HepG2 (cell line): ENCODE data around the gene POU6F1. TPM values are rescaled to one million over a fixed set of nuclear protein-coding genes. Genes with fewer than 3 reads are reported as not detected.
A peak's percentile ranks its signal among the peaks of the same experiment; 100 is the strongest.

Experiments used
- ASH2L ChIP-seq: fragments of 300-600, 200-600 bp; sonication (generic); IDR thresholded peaks from 2 replicates; pipeline ENCODE4 v1.7.0; 2017; ENCODE audit warnings: low read depth, mild to moderate bottlenecking, moderate library complexity, mixed read lengths, low read length; ENCODE audit not compliant: insufficient read length
- CCAR2 ChIP-seq: fragments of 200-400 bp; formaldehyde crosslinking; optimal IDR thresholded peaks from 2 replicates; pipeline ENCODE3; 2018; ENCODE audit warnings: low read depth, mild to moderate bottlenecking, low read length, moderate library complexity
- CERS6 ChIP-seq: sonication (generic); formaldehyde crosslinking; IDR thresholded peaks from 2 replicates; pipeline ENCODE4 v1.5.0; 2020; ENCODE audit warnings: missing genetic modification reagents
- GATAD1 ChIP-seq: IDR thresholded peaks from 2 replicates; pipeline ENCODE4 v1.6.1; 2016; ENCODE audit warnings: missing genetic modification reagents, missing compliant biosample characterization
- HNF1B ChIP-seq: sonication (generic); formaldehyde crosslinking; IDR thresholded peaks from 2 replicates; pipeline ENCODE4 v1.5.1; 2020; ENCODE audit warnings: mild to moderate bottlenecking, moderate library complexity, missing genetic modification reagents
- HNRNPL ChIP-seq: fragments of 200-400 bp; formaldehyde crosslinking; IDR thresholded peaks from 2 replicates; pipeline ENCODE4 v1.6.1; 2017; ENCODE audit warnings: mild to moderate bottlenecking, low read depth, low read length
- KAT7 ChIP-seq: IDR thresholded peaks from 2 replicates; pipeline ENCODE4 v1.6.1; 2018; ENCODE audit warnings: borderline replicate concordance, missing compliant biosample characterization
- KDM3A ChIP-seq: IDR thresholded peaks from 2 replicates; pipeline ENCODE4 v1.6.1; 2018; ENCODE audit warnings: low read depth, missing compliant biosample characterization
- KDM6A ChIP-seq: IDR thresholded peaks from 2 replicates; pipeline ENCODE4 v1.6.1; 2016; ENCODE audit warnings: low read depth
- MAFK ChIP-seq, 2 experiments: IDR thresholded peaks in 1 of 2; conservative IDR thresholded peaks in 1 of 2; 2 replicates each; pipeline ENCODE4 v1.6.1; 2011; ENCODE audit warnings: improper control_type of control experiment in 2 of 2, low read length in 2 of 2
- MATR3 ChIP-seq: sonication (generic); formaldehyde crosslinking; IDR thresholded peaks from 2 replicates; pipeline ENCODE4 v1.4.0; 2020; ENCODE audit warnings: missing genetic modification reagents
- MBD4 ChIP-seq: IDR thresholded peaks from 2 replicates; pipeline ENCODE4 v1.6.1; 2012; ENCODE audit warnings: low read length, inconsistent platforms, borderline replicate concordance
- NR2F6 ChIP-seq, 2 experiments: IDR thresholded peaks; 2 replicates each; pipeline ENCODE4 v1.6.1; 2016; ENCODE audit warnings: antibody characterized with exemption in 1 of 2, mild to moderate bottlenecking in 1 of 2
- PCBP1 ChIP-seq: fragments of 200-400 bp; formaldehyde crosslinking; IDR thresholded peaks from 2 replicates; pipeline ENCODE4 v1.6.1; 2017; ENCODE audit warnings: mild to moderate bottlenecking, low read depth, low read length, borderline replicate concordance
- PHF8 ChIP-seq: sonication (generic); formaldehyde crosslinking; IDR thresholded peaks from 2 replicates; pipeline ENCODE4 v1.5.0; 2020; ENCODE audit warnings: missing genetic modification reagents
- PLRG1 ChIP-seq: fragments of 450-650 bp; conservative IDR thresholded peaks from 2 replicates; pipeline ENCODE4 v1.6.1; 2016
- REPIN1 ChIP-seq: sonication (generic); formaldehyde crosslinking; IDR thresholded peaks from 2 replicates; pipeline ENCODE4 v1.8.0; 2022; ENCODE audit warnings: missing genetic modification reagents, low read depth, mild to moderate bottlenecking, borderline replicate concordance
- SETDB1 ChIP-seq: sonication (generic); formaldehyde crosslinking; IDR thresholded peaks from 2 replicates; pipeline ENCODE4 v1.5.1; 2020; ENCODE audit warnings: missing genetic modification reagents, mild to moderate bottlenecking, borderline replicate concordance
- SP140L ChIP-seq: sonication (generic); formaldehyde crosslinking; IDR thresholded peaks from 2 replicates; pipeline ENCODE4 v1.4.0; 2020; ENCODE audit warnings: missing genetic modification reagents, borderline replicate concordance
- ZNF232 ChIP-seq: sonication (generic); formaldehyde crosslinking; IDR thresholded peaks from 2 replicates; pipeline ENCODE4 v1.4.0; 2020; ENCODE audit warnings: missing genetic modification reagents, borderline replicate concordance
- ZNF557 ChIP-seq: sonication (generic); formaldehyde crosslinking; IDR thresholded peaks from 2 replicates; pipeline ENCODE4 v1.4.0; 2020; ENCODE audit warnings: missing genetic modification reagents
- ZNF660 ChIP-seq: sonication (generic); formaldehyde crosslinking; IDR thresholded peaks from 2 replicates; pipeline ENCODE4 v1.5.1; 2020; ENCODE audit warnings: mild to moderate bottlenecking, low read depth, missing genetic modification reagents, borderline replicate concordance
- ZNF670 ChIP-seq: sonication (generic); formaldehyde crosslinking; IDR thresholded peaks from 2 replicates; pipeline ENCODE4 v1.8.0; 2022; ENCODE audit warnings: mild to moderate bottlenecking, missing genetic modification reagents, borderline replicate concordance
- ZNF740 ChIP-seq: sonication (generic); formaldehyde crosslinking; IDR thresholded peaks from 2 replicates; pipeline ENCODE4 v1.4.0; 2020; ENCODE audit warnings: missing genetic modification reagents
- polyA plus RNA-seq, 8 experiments: library from polyadenylated mRNA; depleted of rRNA in 3 of 8; stranded (reverse) in 7 of 8; unstranded in 1 of 8; fragments of >200 nt; fragmentation: Illumina TruSeq in 4 of 8; extraction: Trizol in 4 of 8; gene quantifications; 2 replicates each; pipeline versions ENCODE4 v1.2.1 to v1.2.3, GENCODE V29; 2011 to 2016; ENCODE audit warnings: low read depth in 4 of 8, missing spikeins in 1 of 8, mixed read lengths in 1 of 8; ENCODE audit not compliant: insufficient read depth in 1 of 8
- total RNA-seq, 5 experiments: library from RNA; depleted of rRNA; stranded (reverse); fragments of >200 nt; fragmentation: Illumina TruSeq; extraction: Trizol; gene quantifications; 2 replicates each; pipeline ENCODE4 v1.2.3, GENCODE V29; 2016; ENCODE audit warnings: low read depth in 1 of 5
- TF ChIP-seq, protein P1 (sequence below): sonication (generic); formaldehyde crosslinking; IDR thresholded peaks from 2 replicates; pipeline ENCODE4 v1.8.0; 2022; ENCODE audit warnings: mild to moderate bottlenecking, missing genetic modification reagents
- TF ChIP-seq, protein P2 (sequence below): IDR thresholded peaks from 2 replicates; pipeline ENCODE4 v1.6.1; 2016; ENCODE audit warnings: mild to moderate bottlenecking, missing biosample characterization, missing genetic modification reagents

The POU6F1 gene
- total and polyA plus RNA-seq, 2 of the 13 experiments (the other 11 are each of a cell fraction or from before 2014, with no cell fraction given): 0.48 to 0.51 TPM

DNA sequence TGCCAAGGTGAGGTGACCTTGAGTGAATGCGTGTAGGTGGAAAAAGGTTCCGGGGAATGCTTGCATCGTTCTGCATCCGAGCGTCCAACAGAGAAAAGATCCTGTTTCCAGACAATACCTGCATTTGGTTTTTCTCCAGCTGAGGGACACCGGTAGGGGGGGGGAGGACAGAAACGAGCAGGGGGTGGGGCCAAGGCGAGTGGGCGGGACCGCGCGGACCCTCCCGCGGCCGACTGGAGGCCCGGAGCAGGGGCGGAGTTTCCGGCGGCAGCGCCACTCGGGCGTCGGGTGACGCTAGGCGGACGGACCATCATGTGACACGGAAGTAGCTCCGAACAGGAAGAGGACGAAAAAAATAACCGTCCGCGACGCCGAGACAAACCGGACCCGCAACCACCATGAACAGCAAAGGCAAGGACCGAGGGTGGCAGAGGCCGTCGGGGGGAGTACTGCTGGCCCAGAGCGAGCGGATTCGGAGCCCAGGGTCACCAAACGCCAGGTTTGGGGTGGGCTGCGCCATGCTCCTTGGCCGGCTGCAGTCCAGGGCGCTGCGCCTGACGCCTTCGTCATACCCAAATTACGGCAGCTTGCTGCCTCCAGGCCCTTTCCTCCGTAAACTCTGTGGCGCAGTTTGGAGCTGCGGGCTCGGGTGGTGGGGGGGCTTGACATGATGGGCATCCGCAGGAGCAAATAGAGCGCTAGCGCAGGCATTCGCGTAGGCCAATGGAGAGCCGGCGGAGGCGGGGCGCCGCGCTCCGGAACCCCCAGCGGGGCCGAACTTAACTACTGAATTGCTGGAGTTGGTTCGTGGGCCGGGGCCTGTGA, 20.9 kb upstream of the POU6F1 start, which contains the start of gene DAZAP2 (continued):
- TF ChIP-seq HNF1B (CRISPR knock-in tag): peak; percentile 86
- no peak for TF ChIP-seq MAFK (conservative IDR thresholded peaks at IDR 0.05 in 1 of 2, IDR thresholded peaks at IDR 0.05 in 1 of 2; ENCODE audit: low read length in 2 of 2)
- peak; percentile 96 for TF ChIP-seq ASH2L
- peak; percentile 80; the same call in 1 of the 2 replicates for TF ChIP-seq PCBP1
- no peak for TF ChIP-seq PLRG1
- TF ChIP-seq GATAD1 (CRISPR knock-in tag): peak; percentile 81
- TF ChIP-seq ZNF670: no peak; the same call in 1 of the 2 replicates
- TF ChIP-seq CCAR2: no peak
- TF ChIP-seq REPIN1 (CRISPR knock-in tag): peak; percentile 69
- TF ChIP-seq ZNF660 (CRISPR knock-in tag): no peak
- peak; percentile 88 for TF ChIP-seq PHF8 (CRISPR knock-in tag)
- 0 out of 2 replicates have a peak, but pooled peaks have one; percentile 79 for TF ChIP-seq ZNF232 (CRISPR knock-in tag)
- no peak for TF ChIP-seq SP140L (CRISPR knock-in tag)
- peak; percentile 52; the same call in 1 of the 2 replicates for TF ChIP-seq KAT7 (CRISPR knock-in tag)
- no peak for TF ChIP-seq KDM6A
- TF ChIP-seq ZNF557: no peak; the same call in 1 of the 2 replicates
- TF ChIP-seq, protein P1, sequence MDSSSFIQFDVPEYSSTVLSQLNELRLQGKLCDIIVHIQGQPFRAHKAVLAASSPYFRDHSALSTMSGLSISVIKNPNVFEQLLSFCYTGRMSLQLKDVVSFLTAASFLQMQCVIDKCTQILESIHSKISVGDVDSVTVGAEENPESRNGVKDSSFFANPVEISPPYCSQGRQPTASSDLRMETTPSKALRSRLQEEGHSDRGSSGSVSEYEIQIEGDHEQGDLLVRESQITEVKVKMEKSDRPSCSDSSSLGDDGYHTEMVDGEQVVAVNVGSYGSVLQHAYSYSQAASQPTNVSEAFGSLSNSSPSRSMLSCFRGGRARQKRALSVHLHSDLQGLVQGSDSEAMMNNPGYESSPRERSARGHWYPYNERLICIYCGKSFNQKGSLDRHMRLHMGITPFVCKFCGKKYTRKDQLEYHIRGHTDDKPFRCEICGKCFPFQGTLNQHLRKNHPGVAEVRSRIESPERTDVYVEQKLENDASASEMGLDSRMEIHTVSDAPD (CRISPR knock-in tag): no peak
- TF ChIP-seq, protein P2, sequence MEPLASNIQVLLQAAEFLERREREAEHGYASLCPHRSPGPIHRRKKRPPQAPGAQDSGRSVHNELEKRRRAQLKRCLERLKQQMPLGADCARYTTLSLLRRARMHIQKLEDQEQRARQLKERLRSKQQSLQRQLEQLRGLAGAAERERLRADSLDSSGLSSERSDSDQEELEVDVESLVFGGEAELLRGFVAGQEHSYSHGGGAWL (CRISPR knock-in tag): peak; percentile 78; the same call in 1 of the 2 replicates
- no peak for TF ChIP-seq NR2F6 (IDR thresholded peaks at IDR 0.05)
- no peak for TF ChIP-seq NR2F6 (CRISPR knock-in tag; IDR thresholded peaks at IDR 0.05)
- TF ChIP-seq SETDB1 (CRISPR knock-in tag): no peak
- no peak for TF ChIP-seq KDM3A
- TF ChIP-seq MBD4: no peak
- TF ChIP-seq HNRNPL: peak; percentile 78
- TF ChIP-seq CERS6 (CRISPR knock-in tag): 0 out of 2 replicates have a peak, but pooled peaks have one; percentile 22
- TF ChIP-seq MATR3: no peak
- TF ChIP-seq ZNF740 (CRISPR knock-in tag): peak; percentile 99
